CD4-positive, alpha-beta T cell (primary cell): Measurements from ENCODE around the gene TAGLN3. TPM values are rescaled to one million over a fixed set of nuclear protein-coding genes. Genes with fewer than 3 reads are reported as not detected.

Experiments used
- ATAC-seq: fragments of 200-7000 bp; cut with Tn5 transposase; one replicate; pipeline ENCODE4 v1.10.0; 2022; ENCODE audit warnings: mild to moderate bottlenecking; ENCODE audit not compliant: poor library complexity
- CTCF ChIA-PET: fragments of 350-600 bp; sonication (Branson Sonifier 250); formaldehyde crosslinking; loops from one replicate; lab custom pipeline; 2021; ENCODE audit warnings: antibody characterized with exemption, inconsistent platforms; lab: Charles Lee
- POLR2A ChIA-PET: fragments of 350-600 bp; sonication (Branson Sonifier 250); formaldehyde crosslinking; loops from one replicate; lab custom pipeline; 2021; ENCODE audit warnings: antibody characterized with exemption, inconsistent platforms; lab: Charles Lee
- DNase-seq, 14 experiments: peaks; one replicate each; pipeline ENCODE4 v3.0.0-alpha.2; 2013 to 2020; ENCODE audit warnings: mixed read lengths in 2 of 14
- H3K27ac ChIP-seq, 2 donors: one replicate each; pipeline versions ENCODE4 v1.5.1 to v1.7.0; 2013; ENCODE audit warnings: low read length in 2 of 2, low read depth in 1 of 2, mild to moderate bottlenecking in 1 of 2
- H3K27me3 ChIP-seq, 2 experiments: 1 replicate in 1 of 2; 2 replicates in 1 of 2; pipeline versions ENCODE4 v1.6.1 to v1.7.0; 2013; ENCODE audit warnings: low read length in 2 of 2, control low read depth in 1 of 2, mild to moderate bottlenecking in 1 of 2, moderate library complexity in 1 of 2; ENCODE audit not compliant: insufficient read depth in 2 of 2, control insufficient read depth in 1 of 2
- H3K36me3 ChIP-seq: one replicate; pipeline ENCODE4 v1.6.1; 2013; ENCODE audit warnings: low read length, control low read depth; ENCODE audit not compliant: insufficient read depth
- H3K4me1 ChIP-seq: one replicate; pipeline ENCODE4 v1.6.1; 2013; ENCODE audit warnings: low read length, control low read depth; ENCODE audit not compliant: insufficient read depth
- H3K4me3 ChIP-seq: one replicate; pipeline ENCODE4 v1.5.1; 2013; ENCODE audit warnings: mild to moderate bottlenecking, low read length, moderate library complexity
- H3K9me3 ChIP-seq, 2 experiments: 1 replicate in 1 of 2; 2 replicates in 1 of 2; pipeline versions ENCODE4 v1.6.1 to v1.7.0; 2013; ENCODE audit warnings: low read length in 2 of 2, mild to moderate bottlenecking in 2 of 2, control low read depth in 1 of 2, moderate library complexity in 1 of 2; ENCODE audit not compliant: control insufficient read depth in 1 of 2, insufficient read depth in 1 of 2
- H3K27ac Mint-ChIP-seq: one replicate; pipeline ENCODE4 v1.8.0; 2020; ENCODE audit warnings: mixed read lengths
- H3K27me3 Mint-ChIP-seq: one replicate; pipeline ENCODE4 v1.8.0; 2021; ENCODE audit warnings: mixed read lengths
- H3K36me3 Mint-ChIP-seq: one replicate; pipeline ENCODE4 v1.8.0; 2021; ENCODE audit warnings: low read depth, mixed read lengths
- H3K4me1 Mint-ChIP-seq: one replicate; pipeline ENCODE4 v1.8.0; 2021; ENCODE audit warnings: low read depth, mixed read lengths
- H3K4me3 Mint-ChIP-seq: one replicate; pipeline ENCODE4 v1.8.0; 2020; ENCODE audit warnings: mild to moderate bottlenecking, mixed read lengths
- H3K9me3 Mint-ChIP-seq: one replicate; pipeline ENCODE4 v1.8.0; 2020; ENCODE audit warnings: mixed read lengths
- CTCF ChIP-seq: fragments of 200-600 bp; IDR thresholded peaks from one replicate; pipeline ENCODE4 v1.8.0; 2022; ENCODE audit warnings: antibody characterized with exemption, mild to moderate bottlenecking
- intact Hi-C, 2 experiments: fragments of 100-400 bp; cut with DNase I in 1 of 2; cut with micrococcal nuclease in 1 of 2; formaldehyde crosslinking; loops; one replicate each; pipeline versions ENCODE4 v1.15.1 to v1.9.0; 2023 to 2025; cut with DNase I, micrococcal nuclease
- total RNA-seq, 174 experiments: library from RNA in 2 of 174; stranded (reverse) in 2 of 174; gene quantifications; one replicate each; pipeline ENCODE4 v1.2.3 and lab custom pipeline; 2021 to 2026

The TAGLN3 gene
- total RNA-seq, 2 experiments from 2014 or later: 0.28 TPM; not detected in 1

- Mint-ChIP-seq H3K9me3 (no peaks in the 10 kb centered on the region), H3K4me3 (no peak overlapping the region), H3K27ac (no peak overlapping the region), H3K36me3 (no peaks in the 10 kb centered on the region), H3K4me1 (no peaks in the 10 kb centered on the region), H3K27me3 (no peaks in the 10 kb centered on the region)
- intact Hi-C loops: no loop called here
- Histone ChIP-seq H3K9me3 (peaks cover 0 to 4% of the 10 kb centered on the region in 2 experiments), H3K27ac (no peak overlapping the region), H3K36me3 (no peaks in the 10 kb centered on the region), H3K4me3 (no peak overlapping the region), H3K4me1 (no peaks in the 10 kb centered on the region), H3K27me3 (no peaks in the 10 kb centered on the region)
- ChIA-PET POLR2A (no interaction called here), CTCF (no interaction called here)
- no peak for ATAC-seq
- DNase-seq: no peak
- no peak for TF ChIP-seq CTCF
These were observed 28.4 kb downstream of the TAGLN3 start for GRCh38 chr3:112027142-112027541.

- Mint-ChIP-seq H3K4me1 (no peaks in the 10 kb centered on the region), H3K27me3 (no peaks in the 10 kb centered on the region), H3K4me3 (no peak overlapping the region), H3K9me3 (no peaks in the 10 kb centered on the region), H3K36me3 (no peaks in the 10 kb centered on the region), H3K27ac (no peak overlapping the region)
- TF ChIP-seq CTCF: no peak
- no peaks in the 10 kb centered on the region for H3K36me3 ChIP-seq
- POLR2A ChIA-PET: no interaction called here
- no peak overlapping the region for H3K4me3 ChIP-seq
- no peaks in the 10 kb centered on the region for H3K4me1 ChIP-seq
- no peak for DNase-seq
- no peaks in the 10 kb centered on the region for H3K27me3 ChIP-seq
- H3K27ac ChIP-seq: no peak overlapping the region
- no peak for ATAC-seq
- H3K9me3 ChIP-seq: no peaks in the 10 kb centered on the region
- CTCF ChIA-PET: no interaction called here
- intact Hi-C loops: no loop called here
These were observed 29.1 kb downstream of the TAGLN3 start for GRCh38 chr3:112027826-112028225.

GRCh38 chr3:112030901-112031300, 32.2 kb downstream of the TAGLN3 start:
- ATAC-seq: no peak
- Histone ChIP-seq H3K27ac (no peak overlapping the region), H3K27me3 (no peaks in the 10 kb centered on the region), H3K4me1 (no peaks in the 10 kb centered on the region), H3K9me3 (no peaks in the 10 kb centered on the region), H3K4me3 (no peak overlapping the region), H3K36me3 (no peaks in the 10 kb centered on the region)
- Mint-ChIP-seq H3K9me3 (no peaks in the 10 kb centered on the region), H3K4me1 (no peaks in the 10 kb centered on the region), H3K36me3 (no peaks in the 10 kb centered on the region), H3K27me3 (no peaks in the 10 kb centered on the region), H3K4me3 (no peak overlapping the region), H3K27ac (no peak overlapping the region)
- no peak for TF ChIP-seq CTCF
- intact Hi-C loops: no loop called here
- no peak for DNase-seq
- POLR2A ChIA-PET: no interaction called here
- CTCF ChIA-PET: no interaction called here
